GM12878 (cell line): ENCODE results near the gene BBS1. TPM values are rescaled to one million over a fixed set of nuclear protein-coding genes. Genes with fewer than 3 reads are reported as not detected.
"Not testable (repeated sequence)": the region's sequence is repeated elsewhere in the genome, so short reads cannot be mapped to it uniquely, and the experiment has no call there.

Source experiments
- ATAC-seq: fragments of 200-7000 bp; cut with Tn5 transposase; 3 replicates; pipeline ENCODE4 v1.9.1; 2020; ENCODE audit warnings: mild to moderate bottlenecking, moderate library complexity
- BruUV-seq: library from RNA; stranded (reverse); fragments of 400-500 nt; replicated peaks from 2 replicates; lab custom pipeline; 2021; lab: Mats Ljungman, UMichigan
- CTCF ChIA-PET: fragments of 300-600 bp; sonication (Branson Sonifier 250); formaldehyde crosslinking; extraction: SDS; loops from one replicate; lab custom pipeline; 2021; ENCODE audit warnings: inconsistent platforms; lab: Yijun Ruan, JAX
- POLR2A ChIA-PET: fragments of 350-600 bp; formaldehyde crosslinking; extraction: SDS; loops from one replicate; lab custom pipeline; 2021; ENCODE audit warnings: inconsistent platforms; lab: Charles Lee
- RAD21 ChIA-PET: fragments of 300-600 bp; sonication (Branson Sonifier 250); formaldehyde crosslinking; loops from one replicate; lab custom pipeline; 2023; ENCODE audit warnings: antibody characterized with exemption; ENCODE audit not compliant: unreplicated experiment; lab: Charles Lee
- SMC1A ChIA-PET: fragments of 300-600 bp; sonication (Branson Sonifier 250); formaldehyde crosslinking; loops from one replicate; lab custom pipeline; 2023; ENCODE audit not compliant: unreplicated experiment, uncharacterized antibody; lab: Charles Lee
- DNase-seq: peaks from one replicate; pipeline ENCODE4 v3.0.0-alpha.2; 2011; ENCODE audit warnings: low read depth, low spot score
- FAIRE-seq: peaks from 3 replicates; lab custom pipeline; 2011; peaks lifted over from hg19 to GRCh38; lab: Jason Lieb, UNC
- H2AFZ ChIP-seq: 2 replicates; pipeline ENCODE4 v1.6.0; 2011; ENCODE audit warnings: low read depth, low read length, control low read depth; ENCODE audit not compliant: control insufficient read depth
- H3K27ac ChIP-seq: 2 replicates; pipeline ENCODE4 v1.5.1; 2011; ENCODE audit warnings: control low read depth; ENCODE audit not compliant: control insufficient read depth, insufficient read depth
- H3K27me3 ChIP-seq, 2 experiments: replicated peaks in 1 of 2; 2 replicates each; pipeline versions ENCODE4 v1.6.0 to v1.6.1; 2011; ENCODE audit warnings: low read length in 1 of 2; ENCODE audit not compliant: control insufficient read depth in 2 of 2, insufficient read depth in 2 of 2
- H3K36me3 ChIP-seq, 2 experiments: 2 replicates each; pipeline ENCODE4 v1.5.1; 2011; ENCODE audit warnings: low read length in 1 of 2; ENCODE audit not compliant: control insufficient read depth in 2 of 2, insufficient read depth in 2 of 2
- H3K4me1 ChIP-seq: 2 replicates; pipeline ENCODE4 v1.6.1; 2011; ENCODE audit warnings: mild to moderate bottlenecking, low read length, moderate library complexity, mixed read lengths; ENCODE audit not compliant: control insufficient read depth, insufficient read depth
- H3K4me2 ChIP-seq: 2 replicates; pipeline ENCODE4 v1.6.0; 2011; ENCODE audit warnings: control low read depth; ENCODE audit not compliant: control insufficient read depth, insufficient read depth
- H3K4me3 ChIP-seq: fragments of 200-600 bp; sonication (generic); 2 replicates; pipeline ENCODE4 v1.5.1; 2016
- H3K79me2 ChIP-seq: 2 replicates; pipeline ENCODE4 v1.6.0; 2011; ENCODE audit warnings: low read length; ENCODE audit not compliant: control insufficient read depth, insufficient read depth
- H3K9ac ChIP-seq: 2 replicates; pipeline ENCODE4 v1.8.0; 2011; ENCODE audit warnings: low read length, control low read depth, mixed read lengths; ENCODE audit not compliant: control insufficient read depth, insufficient read depth
- H3K9me3 ChIP-seq: replicated peaks from 3 replicates; pipeline ENCODE4 v1.5.1; 2011; ENCODE audit warnings: mild to moderate bottlenecking, low read length; ENCODE audit not compliant: control insufficient read depth, insufficient read depth
- H4K20me1 ChIP-seq: 2 replicates; pipeline ENCODE4 v1.6.0; 2011; ENCODE audit not compliant: control insufficient read depth, insufficient read depth
- BHLHE40 ChIP-seq, 2 experiments: fragments of 450-650 bp in 1 of 2; IDR thresholded peaks; 2 replicates each; pipeline ENCODE4 v1.6.1; 2011 to 2017; ENCODE audit warnings: low read depth in 2 of 2, borderline replicate concordance in 1 of 2, improper control_type of control experiment in 1 of 2, low read length in 1 of 2, mild to moderate bottlenecking in 1 of 2
- CREB1 ChIP-seq: IDR thresholded peaks from 2 replicates; pipeline ENCODE4 v1.6.1; 2012; ENCODE audit warnings: low read depth, mild to moderate bottlenecking, inconsistent platforms
- FOS ChIP-seq: IDR thresholded peaks from 3 replicates; pipeline ENCODE4 v1.6.1; 2011; ENCODE audit warnings: borderline replicate concordance; ENCODE audit not compliant: insufficient read length; ENCODE audit errors: extremely low read depth
- HDAC2 ChIP-seq: fragments of 200-600 bp; sonication (generic); IDR thresholded peaks from 2 replicates; pipeline ENCODE4 v1.6.1; 2017
- HDGF ChIP-seq: fragments of 450-650 bp; IDR thresholded peaks from 2 replicates; pipeline ENCODE4 v1.6.1; 2016; ENCODE audit warnings: antibody characterized with exemption
- NR2F1 ChIP-seq: fragments of 450-650 bp; conservative IDR thresholded peaks from 2 replicates; pipeline ENCODE4 v1.6.1; 2017; ENCODE audit warnings: mild to moderate bottlenecking
- POLR2A ChIP-seq: IDR thresholded peaks from 2 replicates; pipeline ENCODE4 v1.6.1; 2011; ENCODE audit warnings: low read depth, mild to moderate bottlenecking, low read length
- RUNX3 ChIP-seq: IDR thresholded peaks from 2 replicates; pipeline ENCODE4 v1.6.1; 2012; ENCODE audit warnings: low read length, inconsistent platforms
- ZBTB33 ChIP-seq: fragments of 450-650 bp; IDR thresholded peaks from 2 replicates; pipeline ENCODE4 v1.6.1; 2017; ENCODE audit warnings: mild to moderate bottlenecking
- ZNF207 ChIP-seq: fragments of 450-650 bp; IDR thresholded peaks from 2 replicates; pipeline ENCODE4 v1.6.1; 2014; ENCODE audit warnings: antibody characterized with exemption, mild to moderate bottlenecking, borderline replicate concordance
- WGBS: methylation state at CpG from one replicate; pipeline ENCODE4 v1.1.6; 2016; ENCODE audit warnings: low lambda C conversion rate; ENCODE audit not compliant: insufficient replicate concordance, insufficient coverage; ENCODE audit errors: missing lambda C conversion rate; 5-methylcytosine and 5-hydroxymethylcytosine counted together
- in situ Hi-C: fragments of 300-500 bp; cut with MboI; formaldehyde crosslinking; loops from 9 replicates; pipeline ENCODE4 v1.14.3; 2018; ENCODE audit warnings: mixed read lengths
- intact Hi-C: fragments of 100-400 bp; cut with micrococcal nuclease; formaldehyde crosslinking; loops from one replicate; pipeline ENCODE4 v1.14.2; 2022; ENCODE audit not compliant: unreplicated experiment
- polyA plus RNA-seq, 11 experiments: library from polyadenylated mRNA; depleted of rRNA in 4 of 11; unstranded in 6 of 11; stranded (reverse) in 5 of 11; fragments of >200 nt; fragmentation: Nextera tagmentation in 4 of 11; fragmentation: Illumina TruSeq in 1 of 11; extraction: Ambion mirVana in 4 of 11; extraction: Trizol in 1 of 11; gene quantifications; 1 replicate in 1 of 11; 2 replicates in 10 of 11; pipeline versions ENCODE4 v1.2.1 to v1.2.3, GENCODE V29; 2011 to 2016; ENCODE audit warnings: inconsistent platforms in 2 of 11, missing spikeins in 2 of 11, low read depth in 1 of 11
- total RNA-seq, 4 experiments: library from RNA; depleted of rRNA in 3 of 4; stranded (reverse); fragments of >200 nt in 3 of 4; fragmentation: Illumina TruSeq in 1 of 4; extraction: Trizol in 1 of 4; gene quantifications; 2 replicates each; pipeline versions ENCODE4 v1.2.1 to v1.2.3, GENCODE V29; 2013 to 2021
- TF ChIP-seq, protein P1 (sequence below): fragments of 450-650 bp; conservative IDR thresholded peaks from 2 replicates; pipeline ENCODE4 v1.6.1; 2017; ENCODE audit warnings: mild to moderate bottlenecking, moderate library complexity

Gene BBS1
- total and polyA plus RNA-seq, 10 of the 15 experiments (the other 5 are each of a cell fraction or from before 2014, with no cell fraction given), result 2.5 to 14.7 (median 8.7) TPM

DNA sequence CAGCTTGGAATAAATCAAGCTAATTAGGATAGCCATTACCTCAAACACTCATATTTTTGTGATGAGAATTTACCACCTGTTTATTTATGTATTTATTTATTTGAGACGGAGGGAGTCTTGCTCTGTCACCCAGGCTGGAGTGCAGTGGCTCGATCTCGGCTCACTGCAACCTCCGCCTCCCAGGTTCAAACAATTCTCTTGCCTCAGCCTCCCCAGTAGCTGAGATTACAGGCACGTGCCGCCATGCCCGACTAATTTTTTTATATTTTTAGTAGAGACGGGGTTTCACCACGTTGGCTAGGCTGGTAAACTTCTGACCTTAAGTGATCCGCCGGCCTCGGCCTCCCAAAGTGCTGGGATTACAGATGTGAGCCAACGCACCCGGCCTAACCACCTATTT, 34.5 kb downstream of the BBS1 start:
- intact Hi-C loops, H3K27me3 ChIP-seq, DNase-seq, H3K9me3 ChIP-seq, H3K4me1 ChIP-seq, in situ Hi-C loops, FAIRE-seq, H3K36me3 ChIP-seq, ATAC-seq, H3K79me2 ChIP-seq, H4K20me1 ChIP-seq: not testable (repeated sequence)
- Histone ChIP-seq H3K4me2 (peak overlapping the region; percentile 82), H3K27ac (peak overlapping the region; percentile 72), H2AFZ (peak overlapping the region; percentile 3; the same call in 1 of the 2 replicates), H3K4me3 (peak overlapping the region; percentile 86), H3K9ac (peak overlapping the region; percentile 79)
- TSS peak; percentile 87 for BruUV-seq
- ChIA-PET SMC1A (interaction anchor here (0.6 to 5.6 kb wide), 6 partner anchors 15 to 1106 kb away, joined by 3 to 37 read pairs (median 3); partner anchors contain the start of genes RBM4 and RBM4B), RAD21 (interaction anchor here (0.6 to 2.9 kb wide), 5 partner anchors 65 to 1915 kb away, joined by 3 to 37 read pairs (median 3); partner anchors contain the start of genes DPP3, RBM4 and RBM4B), CTCF (interaction anchor here (0.6 to 4.3 kb wide), 3 partner anchors 17 to 133 kb away, joined by 3 to 32 read pairs (median 3); partner anchors contain the start of genes RBM14 and RBM4B), POLR2A (interaction anchor here (0.6 to 4.0 kb wide), 7 partner anchors 47 to 582 kb away, joined by 3 to 26 read pairs (median 5); partner anchors contain the start of genes CCDC87, CCS, DPP3 and PELI3)
- peak; percentile 55 to 90; a peak in 3 of 4 replicates for TF ChIP-seq BHLHE40 (IDR thresholded peaks at IDR 0.05; ENCODE audit: borderline replicate concordance in 1 of 2, low read depth in 2 of 2, low read length in 1 of 2)
- 7% methylated on average over 14 of the region's 14 CpGs for WGBS

GRCh38 chr11:66545701-66546367, 35.4 kb downstream of the BBS1 start, which contains the start of gene ZDHHC24:
TSS of gene ZDHHC24 (minus strand) at chr11:66546048. CDS start at chr11:66546003, 45 bp downstream.
- H3K4me3 ChIP-seq, result peak within 1 kb of the TSS; percentile 86
- ChIA-PET POLR2A (interaction anchor here (0.9 to 4.0 kb wide), 11 partner anchors 13 to 132 kb away, joined by 3 to 26 read pairs (median 5); partner anchors contain the start of genes CCDC87, CCS, DPP3 and PELI3), SMC1A (interaction anchor here (1.1 to 5.6 kb wide), 8 partner anchors 8 to 132 kb away, joined by 3 to 37 read pairs (median 3); partner anchors contain the start of genes RBM4 and RBM4B), CTCF (interaction anchor here (0.6 to 4.3 kb wide), 9 partner anchors 16 to 994 kb away, joined by 3 to 32 read pairs (median 3); partner anchors contain the start of genes CCDC87, CCS, DPP3 and RBM14), RAD21 (interaction anchor here (0.6 to 2.9 kb wide), 8 partner anchors 32 to 1914 kb away, joined by 3 to 37 read pairs (median 4); partner anchors contain the start of genes MRPL11, PELI3, RBM4 and RBM4B)
- peak within 1 kb of the TSS; percentile 89 for H2AFZ ChIP-seq
- ATAC-seq, result peak; percentile 91
- peak within 1 kb of the TSS; percentile 72 for H3K27ac ChIP-seq
- in situ Hi-C loops (no loop called here), intact Hi-C loops (loop anchor here (1.0 kb wide), 1 partner anchor 132 kb away; no protein-coding TSS in a partner anchor)
- peaks cover 2% of the 10 kb centered on the region for H3K79me2 ChIP-seq
- WGBS, result under 1% methylated on average over 68 of the region's 71 CpGs
- H4K20me1 ChIP-seq, result no peaks in the 10 kb centered on the region
- no TSS peak for BruUV-seq
- peak; percentile 86 for FAIRE-seq
- peaks cover 10% of the 10 kb centered on the region for H3K4me1 ChIP-seq
- H3K36me3 ChIP-seq, result peaks cover 0 to 3% of the 10 kb centered on the region in 2 experiments; a peak in 1 of 4 replicates
- no peaks in the 10 kb centered on the region for H3K27me3 ChIP-seq
- H3K4me2 ChIP-seq, result peak within 1 kb of the TSS; percentile 97
- H3K9ac ChIP-seq, result peak within 1 kb of the TSS; percentile 79
- no peaks in the 10 kb centered on the region for H3K9me3 ChIP-seq
- DNase-seq, result peak; percentile 81
- TF ChIP-seq NR2F1, result no peak
- no peak for TF ChIP-seq FOS
- no peak for TF ChIP-seq ZBTB33
- peak; percentile 73; the same call in 1 of the 2 replicates for TF ChIP-seq CREB1
- TF ChIP-seq POLR2A, result peak; percentile 94
- TF ChIP-seq HDAC2, result no peak
- TF ChIP-seq, protein P1, sequence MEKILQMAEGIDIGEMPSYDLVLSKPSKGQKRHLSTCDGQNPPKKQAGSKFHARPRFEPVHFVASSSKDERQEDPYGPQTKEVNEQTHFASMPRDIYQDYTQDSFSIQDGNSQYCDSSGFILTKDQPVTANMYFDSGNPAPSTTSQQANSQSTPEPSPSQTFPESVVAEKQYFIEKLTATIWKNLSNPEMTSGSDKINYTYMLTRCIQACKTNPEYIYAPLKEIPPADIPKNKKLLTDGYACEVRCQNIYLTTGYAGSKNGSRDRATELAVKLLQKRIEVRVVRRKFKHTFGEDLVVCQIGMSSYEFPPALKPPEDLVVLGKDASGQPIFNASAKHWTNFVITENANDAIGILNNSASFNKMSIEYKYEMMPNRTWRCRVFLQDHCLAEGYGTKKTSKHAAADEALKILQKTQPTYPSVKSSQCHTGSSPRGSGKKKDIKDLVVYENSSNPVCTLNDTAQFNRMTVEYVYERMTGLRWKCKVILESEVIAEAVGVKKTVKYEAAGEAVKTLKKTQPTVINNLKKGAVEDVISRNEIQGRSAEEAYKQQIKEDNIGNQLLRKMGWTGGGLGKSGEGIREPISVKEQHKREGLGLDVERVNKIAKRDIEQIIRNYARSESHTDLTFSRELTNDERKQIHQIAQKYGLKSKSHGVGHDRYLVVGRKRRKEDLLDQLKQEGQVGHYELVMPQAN, result peak; percentile 96
- 0 out of 2 replicates have a peak, but pooled peaks have one; percentile 47 for TF ChIP-seq HDGF
- TF ChIP-seq ZNF207, result peak; percentile 88
- no peak for TF ChIP-seq RUNX3
